Measurements from ENCODE around the gene FTO.

Gene FTO

DNA sequence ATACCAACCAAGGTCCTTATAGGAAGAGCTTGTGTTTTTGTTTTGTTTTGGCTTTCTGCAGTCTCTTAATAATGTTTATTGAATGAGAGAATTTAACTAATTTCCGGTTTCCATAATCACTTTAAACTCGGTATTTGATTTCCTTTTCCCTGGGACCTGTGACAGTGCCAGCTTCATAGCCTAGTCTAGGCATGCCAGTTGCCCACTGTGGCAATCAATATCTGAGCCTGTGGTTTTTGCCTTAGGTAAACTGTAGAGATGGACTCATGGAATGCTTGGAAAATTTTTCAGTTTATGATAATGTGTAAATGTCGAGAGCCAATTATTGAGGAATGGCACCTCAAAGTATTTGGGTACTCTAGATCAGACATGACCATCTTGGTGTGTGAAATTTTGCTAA lies 78.2 kb downstream of the FTO start:
- no peak for DNase-seq (ENCODE audit: extremely low read depth, low read depth)
- H3K4me3 ChIP-seq (replicated peaks; ENCODE audit: low read depth, low read length), result no peak overlapping the region
- TF ChIP-seq, protein P1, sequence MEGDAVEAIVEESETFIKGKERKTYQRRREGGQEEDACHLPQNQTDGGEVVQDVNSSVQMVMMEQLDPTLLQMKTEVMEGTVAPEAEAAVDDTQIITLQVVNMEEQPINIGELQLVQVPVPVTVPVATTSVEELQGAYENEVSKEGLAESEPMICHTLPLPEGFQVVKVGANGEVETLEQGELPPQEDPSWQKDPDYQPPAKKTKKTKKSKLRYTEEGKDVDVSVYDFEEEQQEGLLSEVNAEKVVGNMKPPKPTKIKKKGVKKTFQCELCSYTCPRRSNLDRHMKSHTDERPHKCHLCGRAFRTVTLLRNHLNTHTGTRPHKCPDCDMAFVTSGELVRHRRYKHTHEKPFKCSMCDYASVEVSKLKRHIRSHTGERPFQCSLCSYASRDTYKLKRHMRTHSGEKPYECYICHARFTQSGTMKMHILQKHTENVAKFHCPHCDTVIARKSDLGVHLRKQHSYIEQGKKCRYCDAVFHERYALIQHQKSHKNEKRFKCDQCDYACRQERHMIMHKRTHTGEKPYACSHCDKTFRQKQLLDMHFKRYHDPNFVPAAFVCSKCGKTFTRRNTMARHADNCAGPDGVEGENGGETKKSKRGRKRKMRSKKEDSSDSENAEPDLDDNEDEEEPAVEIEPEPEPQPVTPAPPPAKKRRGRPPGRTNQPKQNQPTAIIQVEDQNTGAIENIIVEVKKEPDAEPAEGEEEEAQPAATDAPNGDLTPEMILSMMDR (IDR thresholded peaks at IDR 0.05; ENCODE audit: low read depth, low read length, missing control alignments), result no peak

DNA sequence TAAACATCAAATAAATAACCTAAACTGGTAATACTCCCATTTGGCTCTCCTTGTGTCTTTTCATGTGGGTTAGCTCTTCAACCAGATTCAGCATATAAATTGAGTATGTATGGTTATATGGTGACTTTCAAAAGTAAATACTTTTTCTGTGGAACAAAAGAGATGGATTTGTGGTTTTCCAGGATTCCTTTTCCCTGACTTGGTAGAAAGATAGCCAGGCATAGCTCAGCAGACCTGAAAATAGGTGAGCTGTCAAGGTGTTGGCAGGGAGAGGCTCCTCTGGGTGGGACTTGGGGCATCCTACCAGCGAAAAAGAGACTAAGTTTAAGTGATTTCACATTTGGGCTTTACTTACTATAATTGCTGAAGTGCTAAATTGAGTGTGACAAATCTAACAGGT lies 80.3 kb downstream of the FTO start:
- no peak overlapping the region for H3K4me3 ChIP-seq (replicated peaks; ENCODE audit: low read depth, low read length)
- no peak for DNase-seq (ENCODE audit: extremely low read depth, low read depth)
- TF ChIP-seq, protein P1 (IDR thresholded peaks at IDR 0.05; ENCODE audit: low read depth, low read length, missing control alignments), result no peak

DNA sequence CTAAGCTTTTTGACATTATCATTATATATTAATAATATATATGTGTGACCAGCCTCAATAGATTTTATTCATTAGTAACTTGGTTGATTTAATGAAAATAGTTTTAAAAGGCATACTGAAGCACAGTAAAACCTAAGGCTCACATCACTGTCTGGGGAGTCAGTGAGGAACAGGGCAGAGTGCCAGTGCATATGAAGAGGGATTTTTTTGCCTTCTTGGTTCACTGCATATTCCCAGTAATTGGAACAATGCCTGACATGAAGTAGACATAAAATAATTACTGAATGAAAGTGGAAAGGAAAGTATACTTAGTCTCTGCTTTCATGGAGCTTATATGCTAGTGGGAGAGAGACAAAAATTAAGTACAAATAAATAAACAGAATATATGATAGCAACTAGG lies 81.1 kb downstream of the FTO start:
- DNase-seq (ENCODE audit: extremely low read depth, low read depth), result no peak
- TF ChIP-seq, protein P1 (IDR thresholded peaks at IDR 0.05; ENCODE audit: low read depth, low read length, missing control alignments), result no peak
- H3K4me3 ChIP-seq (replicated peaks; ENCODE audit: low read depth, low read length), result no peak overlapping the region

DNA sequence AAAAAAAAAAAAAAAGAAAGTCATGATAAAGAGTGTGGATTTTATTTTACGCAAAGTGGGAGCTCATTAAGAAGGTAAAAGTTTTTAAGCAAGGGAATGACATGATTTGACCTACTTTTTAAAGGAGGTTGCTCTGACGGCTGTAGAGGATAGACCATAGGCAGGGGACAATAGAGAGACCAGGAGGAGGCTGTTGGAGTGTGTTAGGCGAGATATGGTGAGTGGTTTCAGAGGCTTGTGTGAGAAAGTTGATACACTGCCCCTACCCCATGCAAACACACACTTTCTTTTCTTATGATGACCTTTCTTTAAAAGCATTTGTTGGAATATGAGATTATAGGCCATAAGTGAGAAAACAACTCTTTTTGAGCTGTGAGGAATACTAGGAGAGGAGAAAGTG lies 82.0 kb downstream of the FTO start:
- no peak overlapping the region for H3K4me3 ChIP-seq (replicated peaks; ENCODE audit: low read depth, low read length)
- DNase-seq (ENCODE audit: extremely low read depth, low read depth), result no peak
- TF ChIP-seq, protein P1 (IDR thresholded peaks at IDR 0.05; ENCODE audit: low read depth, low read length, missing control alignments), result no peak

DNA sequence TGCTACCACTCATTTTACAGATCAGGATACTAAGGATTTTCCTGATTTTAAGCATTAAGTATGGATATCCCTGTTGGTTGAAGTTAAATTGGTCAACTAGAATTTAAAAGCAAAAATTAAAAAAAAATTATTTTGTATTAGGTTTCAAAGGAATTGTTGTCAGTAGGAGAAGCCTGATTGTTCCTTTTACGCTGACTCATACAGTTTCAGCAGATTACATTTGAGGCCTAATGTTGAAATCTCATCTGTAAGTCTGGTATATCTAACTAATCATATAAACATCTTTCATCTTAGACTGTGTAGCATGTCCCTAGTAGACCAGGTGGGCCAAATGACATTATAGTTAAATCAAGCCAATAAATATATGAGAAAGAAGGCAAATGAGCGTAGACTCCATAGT lies 83.5 kb downstream of the FTO start:
- no peak for DNase-seq (ENCODE audit: extremely low read depth, low read depth)
- no peak overlapping the region for H3K4me3 ChIP-seq (replicated peaks; ENCODE audit: low read depth, low read length)
- TF ChIP-seq, protein P1 (IDR thresholded peaks at IDR 0.05; ENCODE audit: low read depth, low read length, missing control alignments), result no peak

DNA sequence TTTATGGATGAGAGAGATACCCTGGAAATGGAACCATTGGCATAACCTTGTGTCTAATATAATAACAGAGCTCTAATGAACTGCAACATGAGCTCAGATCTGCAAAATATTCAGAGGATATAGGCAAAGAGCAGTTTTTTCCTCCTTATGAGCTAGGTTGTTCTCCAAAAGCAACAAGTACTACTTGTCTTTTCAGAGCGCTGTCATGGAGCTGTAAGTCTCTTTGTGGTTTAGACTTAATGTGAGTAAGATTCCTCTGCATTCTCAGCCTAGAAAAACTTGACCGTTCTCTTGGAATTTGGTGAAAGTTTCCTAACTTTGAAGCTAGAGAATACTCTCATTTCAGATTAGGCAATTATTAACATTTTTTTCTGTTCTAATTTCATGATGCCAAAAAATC lies 85.2 kb downstream of the FTO start:
- no peak for DNase-seq (ENCODE audit: extremely low read depth, low read depth)
- TF ChIP-seq, protein P1 (IDR thresholded peaks at IDR 0.05; ENCODE audit: low read depth, low read length, missing control alignments), result no peak
- H3K4me3 ChIP-seq (replicated peaks; ENCODE audit: low read depth, low read length), result no peak overlapping the region

DNA sequence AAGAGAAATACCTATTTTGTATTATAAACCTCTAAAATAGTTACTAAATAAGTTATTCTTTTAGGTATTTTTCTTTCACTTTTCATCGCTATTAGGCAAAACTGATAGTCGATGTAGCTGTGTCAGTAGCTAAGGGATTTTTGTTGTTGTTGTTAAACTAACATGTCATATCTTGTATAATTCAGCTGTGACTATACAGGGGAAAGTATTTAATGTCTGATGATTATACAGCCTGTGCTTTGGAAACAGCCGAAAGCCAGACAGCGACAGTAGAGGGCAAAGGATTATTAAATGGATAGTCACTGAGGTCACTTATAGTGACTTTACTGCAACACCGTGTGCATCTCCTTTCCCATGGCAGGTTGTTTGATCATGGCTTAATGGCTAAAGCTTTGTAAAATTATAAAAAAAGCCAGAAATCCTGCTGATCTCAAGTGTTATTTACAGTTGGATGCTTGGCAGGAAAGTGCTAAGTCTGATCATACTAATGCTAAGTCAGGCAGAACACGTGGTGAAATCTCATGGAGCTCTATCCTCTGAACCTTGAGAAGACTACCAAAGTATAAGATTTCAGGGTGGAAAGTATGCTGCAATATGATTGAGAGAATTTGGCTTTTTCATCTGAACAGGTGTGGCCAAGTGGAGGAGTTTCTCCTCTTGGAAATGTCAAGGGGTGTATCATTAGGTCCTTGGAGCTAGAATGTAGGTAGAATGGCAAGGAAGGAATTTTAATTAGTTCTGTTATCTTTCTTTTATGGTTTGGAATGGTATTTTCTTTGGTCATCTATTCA lies 88.4 kb downstream of the FTO start:
- no peak overlapping the region for H3K4me3 ChIP-seq (replicated peaks; ENCODE audit: low read depth, low read length)
- TF ChIP-seq, protein P1 (IDR thresholded peaks at IDR 0.05; ENCODE audit: low read depth, low read length, missing control alignments), result no peak
- no peak for DNase-seq (ENCODE audit: extremely low read depth, low read depth)

Data from HFF-Myc (cell line).